DMS53 (cell line): Measurements from ENCODE around the gene STX7.

ENCODE experiments used
- DNase-seq: peaks from one replicate; lab custom pipeline; 2025; lab: John Stamatoyannopoulos, UW

STX7 gene

DNA sequence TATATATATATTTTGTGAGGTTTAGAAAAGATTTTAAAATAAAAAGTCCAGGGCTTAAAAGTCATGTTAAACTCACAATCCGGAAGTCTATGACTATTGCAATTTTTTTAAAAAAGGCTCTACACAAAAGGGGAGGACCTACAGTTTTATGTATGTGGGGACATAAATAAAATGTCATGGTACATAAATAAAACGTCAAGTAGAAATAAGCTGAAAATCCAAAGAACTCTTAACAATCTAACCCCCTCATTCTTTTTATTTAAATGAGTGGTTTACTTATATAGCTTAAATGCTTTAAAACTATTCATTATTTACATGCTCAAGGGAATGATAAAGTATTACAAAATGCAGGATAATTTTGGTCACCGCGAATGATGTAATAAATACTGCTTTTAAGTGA is 36.2 kb downstream of the STX7 start:
- no peak for DNase-seq

DNA sequence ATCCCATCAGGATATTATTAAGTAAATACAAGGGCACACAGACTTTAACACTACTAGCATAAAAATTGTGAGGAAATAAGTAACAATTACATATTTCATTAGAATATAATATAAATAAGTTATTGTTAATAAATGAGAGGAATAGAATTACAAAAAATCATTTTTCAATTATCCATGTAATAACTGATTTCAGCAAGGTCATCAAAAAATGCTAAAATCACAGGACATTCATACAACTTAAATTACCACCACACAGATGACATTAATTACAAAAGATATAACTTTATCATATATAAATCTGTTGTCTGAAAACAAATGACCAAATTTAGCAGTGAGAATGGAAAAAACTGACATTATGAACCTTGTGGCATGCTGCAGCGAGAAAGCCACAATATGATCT is 37.0 kb downstream of the STX7 start:
- no peak for DNase-seq

DNA sequence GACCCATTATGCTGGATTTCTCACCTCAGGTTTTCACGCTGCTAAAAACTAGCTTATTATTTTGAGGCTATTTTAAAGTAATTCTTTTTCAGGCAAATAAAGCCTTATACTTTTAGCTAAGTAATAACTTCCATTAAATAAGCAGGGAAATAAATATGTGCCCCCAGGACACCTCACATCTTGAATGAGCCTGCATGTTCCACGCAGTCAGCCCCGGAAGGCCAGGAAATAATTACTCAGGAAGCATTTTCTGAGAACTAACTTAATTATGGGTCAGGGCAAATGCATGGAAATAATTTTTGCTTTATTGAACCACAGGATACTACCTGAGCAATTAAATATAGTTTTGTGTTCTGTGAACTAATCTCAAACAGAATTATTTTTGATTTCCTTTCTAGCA is 41.1 kb downstream of the STX7 start:
- DNase-seq = no peak

DNA sequence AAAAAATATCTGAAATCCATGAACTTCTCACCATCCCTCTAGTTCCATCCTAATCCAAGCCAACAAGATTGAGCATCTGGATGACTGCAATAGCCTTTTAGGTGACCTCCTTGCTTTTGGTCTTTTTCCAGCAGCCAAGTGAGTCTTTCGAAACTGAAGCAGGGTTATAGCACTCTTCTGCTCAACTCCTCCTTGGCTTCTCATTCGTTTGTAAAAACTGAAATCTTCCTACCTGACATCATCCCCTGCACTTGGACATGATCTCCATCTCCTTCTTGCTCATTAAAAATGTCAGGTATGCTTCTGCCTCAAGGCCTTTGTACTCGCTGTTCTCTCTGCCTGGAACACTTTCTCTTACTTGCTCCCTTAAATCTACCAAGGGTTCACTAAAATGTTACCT is 46.0 kb downstream of the STX7 start:
- DNase-seq = no peak

DNA sequence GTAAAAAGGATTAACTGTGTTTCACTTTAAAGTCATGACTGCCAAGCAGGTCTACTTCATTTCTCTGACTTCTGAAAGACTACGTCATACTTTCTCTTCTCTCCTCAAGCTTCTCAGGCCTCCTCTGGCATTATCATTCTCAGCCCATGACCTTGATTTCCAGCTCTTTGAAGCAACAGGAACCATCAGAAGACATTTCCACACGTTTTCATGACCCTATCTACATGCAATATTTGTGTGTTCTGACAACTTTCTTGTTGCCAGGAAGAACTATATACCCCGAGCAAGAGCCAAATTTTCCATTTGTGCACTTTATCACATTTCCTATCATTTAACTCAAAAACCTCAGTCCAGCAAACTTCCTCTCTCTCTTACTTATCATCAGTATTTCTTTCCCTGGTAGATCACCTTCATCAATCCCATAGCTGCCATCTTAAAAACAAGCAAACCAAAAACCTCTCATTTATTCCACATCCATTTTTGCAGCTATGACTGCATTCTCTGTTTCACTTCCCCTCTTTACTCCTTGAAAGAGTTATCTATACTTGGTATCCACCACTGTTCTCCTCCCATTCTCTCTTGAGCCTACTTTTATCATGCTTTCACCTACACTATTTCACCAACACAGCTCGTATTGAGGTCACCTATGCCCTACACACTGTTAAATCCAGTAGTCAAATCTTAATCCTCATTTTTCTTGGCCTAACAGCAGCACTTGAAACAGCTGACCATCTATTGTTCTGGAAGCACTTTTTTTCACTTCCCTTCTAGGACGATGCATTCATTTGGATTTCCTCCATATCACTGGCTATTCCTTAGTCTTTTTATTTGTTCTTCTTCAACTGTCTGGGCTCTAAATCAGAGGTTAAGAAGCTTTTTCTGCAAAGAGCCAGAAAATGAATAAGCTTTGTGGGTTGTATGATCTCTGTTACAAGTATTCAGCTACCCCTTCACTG is 47.1 kb downstream of the STX7 start:
- DNase-seq = no peak

DNA sequence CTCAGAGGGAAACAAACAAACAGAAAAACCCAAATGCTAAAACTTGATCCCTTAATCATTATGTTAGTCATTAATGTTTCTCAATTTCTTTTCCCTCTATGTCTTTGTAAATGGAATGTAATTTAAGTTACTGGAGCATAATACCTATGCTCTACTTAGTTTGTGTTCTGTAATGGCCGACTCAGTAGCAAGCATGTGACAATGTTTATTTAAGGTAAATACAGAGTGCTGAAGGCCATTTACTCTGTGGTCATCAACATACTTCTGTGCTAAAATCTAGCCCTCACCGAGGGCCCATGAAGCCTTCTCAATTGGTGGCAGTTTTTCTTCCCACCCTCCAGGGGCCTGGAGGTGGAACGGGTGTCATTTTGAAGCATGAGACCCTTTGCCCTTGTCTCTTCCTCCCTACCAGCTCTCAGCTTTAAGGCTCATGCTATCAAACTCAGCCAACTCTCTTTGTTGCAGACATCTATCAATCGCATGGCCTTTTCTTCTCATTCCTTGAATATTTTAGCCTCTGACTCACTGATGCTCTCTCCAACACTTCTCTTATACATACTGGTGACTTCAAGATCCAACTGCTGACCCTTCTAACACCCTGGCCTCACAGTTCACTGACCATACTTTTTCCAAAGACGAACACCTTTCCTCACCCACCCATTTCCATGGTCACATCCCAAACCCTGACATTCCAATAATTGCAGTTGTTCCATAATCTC is 48.2 kb downstream of the STX7 start:
- DNase-seq = no peak

DNA sequence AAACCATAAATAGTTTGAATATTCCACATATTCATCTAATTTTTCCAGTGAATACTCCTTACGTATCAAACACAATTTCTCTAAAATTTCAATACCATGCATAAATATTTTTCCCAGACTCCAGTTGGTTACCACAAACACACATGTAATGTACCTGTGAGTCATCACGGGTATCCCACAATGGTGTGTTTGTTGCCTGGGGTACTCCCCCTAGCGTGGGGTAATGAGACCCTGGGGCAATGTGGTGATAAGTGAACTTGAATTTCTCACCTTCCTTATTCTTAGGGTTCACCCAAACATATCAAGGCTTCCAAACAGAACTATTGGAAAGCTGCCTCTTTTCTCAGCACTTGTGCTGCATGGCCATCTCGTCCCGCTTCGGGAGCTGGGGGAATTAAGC is 51.0 kb downstream of the STX7 start:
- no peak for DNase-seq

DNA sequence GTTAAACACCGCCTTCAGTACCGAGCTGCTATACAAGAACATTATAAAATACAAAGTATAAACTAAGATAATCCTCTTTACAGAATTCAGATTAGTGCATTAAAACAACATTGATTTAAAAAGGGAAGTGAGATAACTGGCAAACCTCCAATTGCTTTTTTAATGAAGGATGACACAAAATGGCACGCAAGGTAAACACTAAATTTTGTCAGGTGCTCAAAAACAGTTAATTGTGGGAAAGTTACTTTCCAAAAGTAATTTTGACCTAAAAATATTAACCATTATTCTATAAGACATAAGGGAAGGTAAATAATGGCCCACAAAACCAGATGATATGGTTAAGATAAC is 53.3 kb downstream of the STX7 start:
- no peak for DNase-seq

DNA sequence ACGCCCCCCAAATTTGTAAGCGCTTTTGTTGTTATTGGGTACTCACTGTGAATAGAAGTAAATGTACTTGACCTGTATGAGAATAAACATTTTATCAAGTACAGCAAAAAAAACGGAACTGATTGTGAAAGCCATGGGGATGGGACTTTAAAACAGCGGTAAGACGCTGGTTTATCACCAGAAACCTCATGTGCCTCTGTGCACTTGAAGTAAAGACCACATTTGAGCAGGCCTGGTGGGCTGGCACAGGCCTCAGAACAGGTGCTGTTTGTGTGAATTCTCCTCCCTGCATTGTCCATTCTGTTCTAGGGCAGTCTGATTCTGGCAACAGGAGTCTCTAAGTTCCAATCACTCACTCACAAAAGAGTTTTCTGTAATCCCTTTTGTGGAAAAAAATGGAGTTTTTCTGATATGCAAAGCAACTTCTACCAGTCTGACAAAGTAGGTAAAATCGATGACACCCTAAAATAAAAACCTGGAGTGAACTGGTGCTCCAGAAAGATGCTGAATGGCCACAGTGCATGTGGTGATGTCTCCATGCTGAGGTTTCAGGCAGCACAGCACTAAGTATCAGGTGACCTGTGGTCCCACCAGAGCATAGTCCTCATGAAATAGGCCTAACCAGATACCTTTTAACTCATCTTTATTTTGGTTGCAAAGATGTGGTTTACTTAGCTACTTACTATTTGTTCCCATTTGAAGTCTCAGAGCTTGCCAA is 53.9 kb downstream of the STX7 start:
- no peak for DNase-seq

DNA sequence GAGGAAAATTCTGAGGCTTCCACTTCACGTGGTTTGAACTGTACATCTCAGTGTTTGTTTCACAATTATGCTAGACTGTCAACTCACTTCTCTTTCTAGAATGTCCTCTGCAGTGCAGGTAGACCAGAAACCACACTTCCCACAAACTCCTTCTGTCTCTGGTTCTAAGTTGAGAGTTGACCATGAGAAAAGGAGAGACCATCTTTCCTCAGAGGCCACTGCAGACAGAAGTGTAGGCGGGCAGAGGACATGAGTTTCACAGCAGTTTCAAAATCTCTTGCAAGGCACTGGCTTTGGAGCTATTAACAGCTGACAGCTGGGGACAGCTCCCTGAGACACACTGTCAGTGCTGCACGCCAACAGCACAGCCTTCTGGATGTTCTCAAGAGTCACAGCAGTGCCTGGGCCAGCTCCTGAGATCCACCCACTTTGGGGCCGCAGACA is 56.2 kb downstream of the STX7 start:
- no peak for DNase-seq

DNA sequence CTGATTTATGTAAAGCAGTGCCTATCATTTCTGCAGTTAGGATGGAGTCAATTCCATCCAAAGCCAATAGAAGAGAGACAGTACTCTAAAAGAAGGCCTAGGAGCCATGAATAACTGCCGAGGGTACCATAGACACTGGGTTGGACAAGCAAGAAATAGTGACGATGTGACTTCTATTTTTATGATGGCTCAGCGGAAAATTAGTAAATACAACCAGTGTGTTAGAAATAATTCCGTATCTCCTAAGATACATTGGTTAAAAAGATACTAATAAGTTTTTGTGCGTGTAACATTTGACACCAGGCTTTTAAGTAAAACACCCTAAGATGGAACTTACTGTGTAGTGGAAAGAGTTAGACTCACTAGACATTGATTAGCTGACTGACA is 66.1 kb downstream of the STX7 start:
- no peak for DNase-seq

DNA sequence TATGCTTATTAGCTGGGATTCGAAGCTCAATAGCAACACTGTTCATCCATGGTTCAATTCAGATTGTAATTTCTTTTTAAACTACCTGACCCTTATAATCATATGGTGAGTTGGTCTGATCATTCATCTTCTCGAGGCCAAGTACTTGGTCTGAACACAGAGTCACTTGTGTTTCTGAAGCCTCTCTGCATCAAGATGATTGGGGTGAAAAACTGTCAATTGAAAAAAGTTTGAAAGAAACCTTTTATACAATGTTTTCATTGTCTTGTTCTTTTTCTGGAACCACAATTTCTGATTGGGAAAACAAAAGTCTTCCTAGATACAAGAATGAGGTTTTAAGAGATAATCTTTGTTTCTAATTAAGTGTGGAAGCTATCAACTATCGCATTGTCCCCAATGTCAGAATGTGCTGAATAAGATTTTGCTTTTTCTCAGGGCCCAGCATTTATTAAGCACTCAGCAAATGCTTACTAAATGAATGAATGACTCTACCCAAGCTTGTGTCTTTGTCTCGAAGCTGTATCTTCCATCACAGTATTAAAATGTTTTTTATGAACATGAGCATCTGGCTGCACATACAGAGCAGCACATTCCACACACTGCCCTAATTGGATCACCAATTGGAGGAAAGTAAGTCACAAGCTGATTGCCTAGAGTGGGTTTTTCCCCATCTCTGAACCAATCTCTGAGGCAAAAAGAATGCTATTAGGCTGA is 66.6 kb downstream of the STX7 start:
- DNase-seq = no peak

DNA sequence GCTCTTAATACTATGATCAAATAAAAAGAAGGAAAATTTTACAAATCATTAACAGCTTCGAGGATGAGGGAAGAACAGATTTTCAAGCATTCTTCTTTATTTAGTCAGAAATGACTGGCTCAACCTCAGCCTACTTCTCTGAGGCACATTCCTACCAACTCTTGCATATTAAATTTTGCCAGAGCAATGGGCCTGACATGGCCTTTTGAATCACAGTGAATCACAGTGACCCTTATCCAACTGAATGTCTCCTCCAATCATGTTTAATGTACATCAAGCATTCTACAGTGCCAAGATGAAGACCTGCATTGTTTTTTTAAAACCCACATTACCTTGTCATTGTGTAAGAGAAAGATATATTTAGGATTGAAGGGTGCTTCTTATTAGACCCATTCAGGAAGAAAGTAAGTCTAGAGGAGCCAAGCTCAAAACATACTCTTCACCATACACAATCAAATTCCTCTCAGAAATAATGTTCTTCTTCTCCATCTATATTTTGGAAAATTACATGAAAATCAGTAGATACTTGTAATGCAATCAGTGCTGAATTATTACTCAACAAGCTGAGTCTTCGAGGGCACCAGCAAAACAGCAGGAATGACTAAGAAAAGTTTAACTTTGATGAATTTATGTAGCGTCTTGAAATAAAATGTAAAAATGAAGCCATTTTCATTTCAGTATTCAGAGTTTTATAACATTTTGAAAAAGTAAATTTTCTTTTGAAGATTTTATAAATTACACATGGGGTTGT is 67.5 kb downstream of the STX7 start:
- no peak for DNase-seq

DNA sequence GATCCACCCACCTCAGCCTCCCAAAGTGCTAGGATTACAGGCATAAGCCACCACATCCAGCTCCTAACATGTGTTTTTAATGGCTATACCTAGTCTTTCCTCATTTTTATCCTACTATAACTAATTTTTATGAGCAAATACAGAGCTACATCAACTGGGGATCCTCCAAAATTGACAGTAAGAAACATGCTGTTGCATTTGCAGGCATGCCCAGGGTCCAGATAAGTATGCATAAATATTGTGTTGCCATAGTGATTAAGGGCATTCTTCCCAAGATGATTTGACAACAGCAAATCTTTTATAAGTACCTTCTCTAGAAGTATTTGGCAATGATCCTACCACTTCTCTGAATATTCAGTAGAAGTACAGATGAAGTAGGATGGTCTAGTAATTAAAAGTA is 69.7 kb downstream of the STX7 start:
- no peak for DNase-seq

DNA sequence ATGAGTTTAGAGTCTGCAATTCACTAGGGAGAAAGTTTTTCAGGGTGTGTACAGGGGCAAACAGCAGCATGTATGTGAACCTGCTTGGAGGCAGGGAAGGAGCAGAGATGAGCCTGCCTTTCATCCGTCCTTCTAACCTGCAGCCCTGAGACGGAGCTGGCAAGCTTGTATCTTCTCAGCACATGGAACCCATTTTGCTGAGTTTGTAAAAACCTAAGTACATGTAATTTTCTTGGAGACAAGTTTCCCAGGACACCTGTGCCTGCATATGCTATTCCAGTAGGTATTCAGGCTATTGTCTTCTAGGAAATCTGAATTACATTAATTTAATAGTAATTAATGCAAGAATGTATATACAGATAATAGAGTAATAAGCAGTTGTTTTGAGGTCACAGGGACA is 82.8 kb downstream of the STX7 start:
- DNase-seq = no peak

DNA sequence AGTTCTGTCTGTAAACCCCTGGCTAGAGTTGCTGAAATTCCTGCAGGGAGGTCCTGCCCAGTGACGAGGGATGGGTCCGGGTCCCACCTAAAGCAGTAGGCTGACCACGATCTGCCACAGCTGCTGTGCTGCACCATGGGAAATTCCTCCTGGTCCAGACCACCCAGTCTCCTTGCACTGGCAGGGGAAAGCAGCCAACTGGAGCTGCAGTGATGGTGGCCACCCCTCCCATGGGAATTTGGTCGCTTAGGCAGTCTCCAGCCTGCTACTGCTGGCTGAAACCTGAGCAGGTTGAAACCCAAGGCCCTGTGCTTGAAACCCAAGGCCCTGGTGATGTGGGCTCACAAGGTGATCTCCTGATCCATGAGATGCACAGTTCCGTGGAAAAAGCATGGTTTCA is 87.7 kb downstream of the STX7 start:
- no peak for DNase-seq

DNA sequence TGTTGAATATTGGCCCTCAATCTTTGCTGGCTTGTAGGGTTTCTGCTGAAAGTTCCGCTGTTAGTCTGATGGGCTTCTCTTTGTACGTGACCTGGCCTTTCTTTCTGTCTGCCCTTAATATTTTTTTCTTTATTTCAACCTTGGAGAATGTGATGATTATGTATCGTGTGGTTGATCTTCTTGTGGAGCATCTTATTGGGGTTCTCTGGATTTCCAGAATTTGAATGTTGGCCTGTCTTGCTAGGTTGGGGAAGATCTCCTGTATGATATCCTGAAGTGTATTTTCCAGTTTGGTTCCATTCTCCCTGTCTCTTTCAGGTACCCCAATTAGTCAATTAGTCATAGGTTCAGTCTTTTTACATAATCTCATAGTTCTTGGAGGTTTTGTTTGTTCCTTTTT is 89.1 kb downstream of the STX7 start:
- DNase-seq = no peak

DNA sequence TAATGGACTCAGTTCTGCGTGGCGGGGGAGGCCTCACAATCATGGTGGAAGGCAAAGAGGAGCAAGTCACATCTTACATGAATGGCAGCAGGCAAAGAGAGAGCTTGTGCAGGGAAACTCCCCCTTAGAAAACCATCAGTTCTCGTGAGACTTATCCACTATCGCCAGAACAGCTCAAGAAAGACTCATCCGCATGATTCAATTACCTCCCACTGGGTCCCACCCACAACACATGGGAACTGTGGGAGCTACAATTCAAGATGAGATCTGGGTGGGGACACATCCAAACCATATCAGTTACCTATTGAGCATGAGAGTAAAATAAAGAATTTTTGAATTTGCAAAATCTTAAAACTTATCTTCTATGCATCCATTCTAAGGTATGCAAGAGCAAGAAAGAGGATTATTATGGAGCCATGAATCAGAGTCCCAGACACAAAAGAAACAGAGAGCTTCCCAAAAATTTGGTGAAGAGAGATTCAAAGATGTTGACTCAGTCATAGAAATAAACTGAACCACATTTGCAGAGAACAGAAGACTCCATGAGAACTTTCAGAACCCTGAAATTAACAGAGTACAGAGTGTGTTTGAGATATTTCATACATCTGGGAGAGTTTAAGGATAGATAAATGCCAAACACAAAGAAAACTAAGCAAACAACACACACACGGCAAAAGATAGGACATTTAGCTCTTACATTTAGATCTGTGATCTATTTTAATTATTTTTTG is 94.5 kb downstream of the STX7 start:
- no peak for DNase-seq

DNA sequence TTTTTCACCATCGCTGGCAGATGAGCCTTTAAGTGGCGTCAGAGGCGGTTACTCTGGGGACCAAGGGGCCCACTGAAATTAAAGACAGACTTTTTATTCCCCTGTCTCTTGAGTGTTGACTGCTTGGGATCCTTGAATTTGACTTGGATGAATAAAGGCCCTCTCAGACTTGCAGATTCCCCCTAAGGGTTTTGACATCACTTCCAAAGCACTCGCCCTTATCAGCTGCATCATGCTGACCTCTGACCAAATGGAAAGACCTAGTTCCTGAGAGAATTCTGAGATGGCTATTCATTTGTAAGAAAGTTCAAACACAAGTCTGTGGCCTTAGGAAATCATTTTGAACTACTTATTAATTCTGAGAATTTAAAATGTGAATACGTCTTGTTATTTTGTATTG is 98.2 kb downstream of the STX7 start:
- no peak for DNase-seq

DNA sequence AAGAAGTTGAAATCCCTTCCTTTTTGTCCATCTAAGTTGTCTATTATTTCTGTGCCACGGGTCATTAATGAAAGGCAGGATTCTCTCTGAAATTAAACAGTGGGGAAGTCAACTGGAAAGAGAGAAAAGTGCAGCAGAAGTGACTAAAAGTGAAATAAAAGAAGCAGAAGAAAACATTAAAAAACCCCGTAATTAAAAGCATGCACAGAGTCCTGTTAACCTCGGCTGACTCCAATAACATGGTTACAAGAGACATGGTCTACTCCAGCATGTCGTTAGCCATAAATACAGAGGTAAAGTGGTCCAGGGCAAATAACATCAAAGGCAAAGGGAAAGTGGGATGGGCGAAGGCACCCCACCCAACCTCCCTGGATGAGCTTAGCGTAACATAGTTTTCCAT is 98.6 kb downstream of the STX7 start:
- DNase-seq = no peak

DNA sequence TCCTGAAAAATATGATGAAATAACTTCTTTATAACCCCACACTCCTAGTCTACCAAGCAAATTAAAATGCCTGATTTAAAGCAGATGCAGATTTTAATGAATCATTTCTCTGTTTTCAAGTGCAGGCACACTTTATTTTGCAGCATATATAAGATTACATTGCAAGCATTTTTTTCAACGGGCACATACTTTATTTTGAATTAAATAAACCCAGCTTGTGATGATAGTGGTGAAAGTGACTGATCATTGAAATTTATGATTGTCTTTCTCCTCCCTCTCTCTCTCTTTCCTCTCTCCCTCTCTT is 99.5 kb downstream of the STX7 start:
- DNase-seq = no peak
